GM10847 (cell line): ENCODE results near the gene TMPRSS6.

ENCODE experiments used
- POLR2A ChIP-seq: IDR thresholded peaks from 2 replicates; pipeline ENCODE4 v1.6.1; 2011; ENCODE audit not compliant: insufficient read length; ENCODE audit errors: extremely low read depth

TMPRSS6 gene

DNA sequence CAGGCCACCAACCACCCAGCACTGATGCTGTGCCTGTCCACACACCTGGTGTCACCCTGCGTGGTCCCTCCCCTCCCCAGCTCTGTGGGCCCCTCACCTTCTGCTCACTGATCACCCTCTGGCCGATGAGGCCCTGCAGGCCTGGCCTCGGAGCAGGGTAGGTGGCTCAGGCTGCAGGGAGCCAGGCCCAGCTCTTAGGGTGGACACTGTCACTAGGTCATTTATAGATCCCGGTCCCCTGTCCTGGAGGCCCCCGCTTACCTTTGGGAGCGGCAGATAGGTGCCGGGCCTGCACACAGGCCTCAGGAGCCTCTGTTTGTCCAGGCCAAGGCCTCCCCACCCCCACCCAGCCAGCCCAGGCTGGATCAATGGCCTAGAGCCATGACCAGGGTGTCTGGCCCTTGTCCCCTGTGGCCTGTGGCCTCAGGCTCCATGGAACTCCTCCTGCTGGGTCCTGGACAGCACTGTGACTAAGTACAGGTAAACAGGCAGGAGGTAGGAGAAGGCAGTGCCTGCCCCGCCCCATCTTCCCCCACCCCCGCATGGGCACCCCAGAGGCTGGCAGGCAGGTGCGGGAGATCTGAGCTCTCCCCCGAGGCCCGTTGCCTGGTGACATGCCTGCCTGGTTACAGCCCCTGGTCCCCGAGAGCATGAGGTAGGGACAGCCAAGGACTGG is at the start of gene TMPRSS6:
TMPRSS6 (minus strand) TSS at position 472 of the 676 bp plus-strand sequence. CDS start 6,296 bp downstream, outside the sequence.
- TF ChIP-seq POLR2A, result no peak

DNA sequence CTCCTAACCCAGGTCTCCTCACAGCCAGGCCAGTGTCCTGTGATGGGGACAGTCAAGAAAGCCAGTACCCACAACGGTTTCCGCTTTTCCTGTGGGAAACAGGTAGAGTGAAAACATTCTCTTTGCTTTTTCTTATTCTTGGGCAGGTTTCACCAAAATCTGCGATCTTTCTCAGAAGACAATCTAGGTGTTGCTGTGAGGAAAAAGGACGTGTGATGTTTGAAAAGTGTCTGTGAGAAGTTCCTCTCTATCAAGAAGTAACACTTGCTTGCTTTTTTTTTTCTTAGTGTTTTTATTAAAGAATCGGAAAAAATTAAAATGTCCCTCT is 49.4 kb upstream of the TMPRSS6 start:
- TF ChIP-seq POLR2A, result no peak

DNA sequence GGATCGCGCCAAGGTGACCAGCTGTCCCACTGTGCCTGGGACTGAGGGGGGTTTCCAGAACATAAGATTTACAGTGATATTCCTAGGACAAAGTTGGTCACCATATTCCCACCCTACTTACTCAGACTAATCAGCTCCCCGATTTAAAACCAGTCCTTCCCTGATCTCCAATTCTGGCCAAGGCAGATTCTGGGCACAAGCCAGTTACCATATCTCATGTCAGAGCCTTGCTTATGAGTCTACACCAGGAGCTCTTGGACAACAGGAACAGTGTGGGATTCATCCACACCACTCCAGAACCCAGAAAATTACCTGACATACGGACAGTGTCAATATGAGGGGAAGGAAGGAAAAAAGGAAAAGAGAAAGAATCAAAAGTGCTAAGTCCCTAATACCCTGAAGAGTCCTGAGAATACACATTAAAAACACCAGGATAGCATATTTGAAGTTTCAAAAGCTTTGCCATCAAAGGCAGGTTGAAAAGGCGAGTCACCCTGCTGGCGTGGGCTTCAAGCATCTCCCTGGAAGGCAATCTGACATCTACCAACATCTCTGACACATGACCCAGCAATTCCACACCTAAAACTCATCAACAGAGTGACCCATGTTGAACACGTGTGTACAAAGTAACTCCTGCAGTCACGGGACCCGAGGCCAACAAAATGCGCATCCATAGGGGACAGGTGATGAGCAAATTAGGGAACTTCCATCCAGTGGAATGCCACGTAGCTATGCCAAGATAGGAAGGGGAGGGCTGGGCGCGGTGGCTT is 48.2 kb upstream of the TMPRSS6 start:
- no peak for TF ChIP-seq POLR2A

DNA sequence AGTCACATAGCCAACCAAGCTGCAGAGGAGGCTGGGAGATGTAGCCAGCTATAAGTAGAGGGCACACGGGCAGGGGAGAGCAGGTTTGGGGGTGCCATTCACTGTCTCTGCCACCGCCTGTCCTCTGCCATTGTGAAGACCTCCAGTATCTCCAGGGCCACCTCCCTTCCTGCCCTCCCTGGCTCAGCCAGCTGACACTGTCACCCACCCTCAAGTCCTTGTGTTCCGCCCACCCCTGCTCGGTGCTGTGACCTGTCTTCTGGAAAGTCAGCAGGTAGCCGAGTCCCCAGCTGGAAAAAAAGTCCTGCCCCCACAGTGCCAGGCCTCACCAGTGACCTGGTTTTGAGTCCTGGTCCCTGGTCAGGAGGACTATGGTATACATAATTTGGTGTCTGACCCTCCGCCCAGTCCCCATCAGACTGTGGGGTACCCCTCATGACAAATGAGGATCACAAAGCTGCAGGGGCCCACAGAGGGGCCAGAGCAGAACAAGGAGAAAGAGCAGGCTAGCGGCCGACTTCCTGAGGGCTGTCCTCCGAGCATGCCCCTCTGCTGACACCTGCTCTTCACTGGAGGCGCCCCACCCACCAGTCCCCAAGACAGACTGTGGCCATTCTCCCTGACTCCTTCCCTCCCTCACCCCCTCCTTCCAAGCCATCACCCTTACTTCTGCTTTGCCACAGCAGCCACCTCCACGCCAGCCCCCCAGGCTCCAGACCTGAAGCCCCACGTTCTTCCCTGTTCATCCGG is 47.3 kb upstream of the TMPRSS6 start:
- no peak for TF ChIP-seq POLR2A

DNA sequence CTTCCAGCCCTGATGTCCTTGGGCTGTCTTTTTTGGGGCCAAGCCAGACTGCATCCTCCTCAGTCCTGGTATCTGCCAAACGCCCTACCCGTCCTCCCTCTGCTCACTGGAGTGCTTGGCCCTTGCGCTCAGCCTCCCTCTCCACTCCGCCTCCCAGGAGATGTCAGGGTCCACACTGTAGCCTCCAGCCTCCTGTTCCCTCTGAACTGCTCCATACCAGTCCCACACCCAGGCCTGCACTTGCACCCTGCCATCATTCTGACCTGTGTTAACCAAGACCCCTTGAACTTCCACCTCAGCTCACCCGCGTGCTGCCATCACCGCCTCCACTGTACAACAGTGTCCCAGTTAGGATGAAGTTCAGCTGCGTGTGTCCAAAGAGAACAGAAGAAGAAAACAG is 46.5 kb upstream of the TMPRSS6 start:
- no peak for TF ChIP-seq POLR2A

DNA sequence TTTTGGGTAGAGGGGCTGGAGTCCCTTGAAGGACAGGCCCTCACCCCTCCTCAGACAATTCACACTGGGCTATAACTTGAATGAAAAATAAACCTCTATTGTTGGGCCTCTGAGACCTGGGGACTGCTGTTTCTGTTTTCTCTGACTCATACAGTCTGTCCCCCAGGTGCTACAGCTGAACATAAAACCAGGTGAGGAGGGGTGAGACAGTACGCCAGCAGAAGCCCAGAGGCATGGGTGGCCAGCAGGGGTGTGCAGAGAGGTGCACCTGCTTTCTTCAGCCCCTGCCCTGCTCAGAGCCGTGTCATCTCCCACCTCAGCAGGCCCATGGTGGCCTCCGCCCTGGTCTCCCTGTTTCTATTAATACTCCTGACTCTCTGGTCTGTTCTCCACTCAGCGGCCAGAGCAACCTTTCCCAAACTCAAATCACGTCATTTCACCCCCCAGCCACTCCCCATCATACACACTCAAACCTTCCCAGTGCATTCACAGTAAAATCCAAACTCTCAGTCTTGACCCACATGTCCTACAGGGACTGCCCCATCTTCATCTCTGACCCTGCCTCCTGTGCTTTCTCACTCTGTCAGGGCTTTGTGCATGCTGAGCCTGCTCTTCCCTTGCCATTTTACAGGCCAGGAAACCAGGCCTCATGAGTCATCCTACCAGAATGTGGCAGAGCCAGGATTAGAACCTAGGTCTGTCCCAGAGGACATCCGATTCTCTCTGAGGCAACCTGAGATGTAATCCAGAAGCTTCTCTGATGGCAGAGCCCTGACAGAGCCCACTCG is 45.6 kb upstream of the TMPRSS6 start:
- no peak for TF ChIP-seq POLR2A

DNA sequence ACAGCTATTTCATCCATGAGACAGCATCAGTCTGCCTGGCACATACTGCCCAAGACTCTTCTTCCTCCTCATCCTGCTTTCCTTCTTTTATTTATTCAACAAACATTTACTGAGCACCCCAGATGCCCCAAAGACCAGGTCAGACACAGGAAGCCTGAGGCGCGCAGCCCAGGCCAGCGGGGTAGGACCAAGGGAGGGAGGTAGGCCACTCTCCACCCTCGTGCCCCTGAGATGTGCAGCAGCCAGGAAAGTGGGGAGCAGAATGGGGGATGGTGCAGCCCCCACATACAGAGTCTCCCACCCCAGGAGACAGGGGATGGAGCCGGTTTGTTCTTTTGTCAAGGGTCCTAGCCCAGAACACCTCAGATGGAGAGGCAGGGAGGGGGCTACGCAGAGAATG is 44.4 kb upstream of the TMPRSS6 start:
- no peak for TF ChIP-seq POLR2A

DNA sequence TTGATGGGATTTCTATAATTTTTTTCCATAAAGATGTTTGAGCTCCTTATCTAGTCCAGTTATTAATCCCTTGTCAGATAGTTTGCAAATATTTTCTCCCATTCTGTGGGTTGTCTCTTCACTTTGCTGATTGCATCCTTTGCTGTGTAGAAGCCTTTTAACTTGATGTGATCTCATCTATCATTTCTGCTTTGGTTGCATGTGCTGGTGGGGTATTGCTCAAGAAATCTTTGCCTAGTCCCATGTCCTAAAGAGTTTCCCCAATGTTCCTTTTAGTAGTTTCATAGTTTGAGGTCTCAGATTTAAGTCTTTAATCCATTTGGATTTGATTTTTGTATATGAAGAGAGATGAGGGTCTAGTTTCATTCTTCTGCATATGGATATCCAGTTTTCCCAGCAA is 41.9 kb upstream of the TMPRSS6 start:
- TF ChIP-seq POLR2A, result no peak

DNA sequence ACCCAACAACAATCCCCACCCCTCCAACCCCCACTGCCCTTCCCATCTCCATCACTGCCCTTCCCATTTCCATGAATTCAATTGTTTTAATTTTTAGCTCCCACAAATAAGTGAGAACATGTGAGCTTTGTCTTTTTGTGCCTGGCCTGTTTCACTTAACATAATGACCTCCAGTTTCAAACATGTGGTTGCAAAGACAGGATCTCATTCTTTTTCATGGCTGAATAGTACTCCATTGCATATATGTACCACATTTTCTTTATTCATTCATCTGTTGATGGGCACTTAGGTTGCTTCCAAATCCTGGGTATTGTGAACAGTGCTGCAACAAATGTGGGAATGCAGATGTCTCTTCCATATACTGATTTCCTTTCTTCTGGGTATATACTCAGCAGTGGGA is 41.2 kb upstream of the TMPRSS6 start:
- TF ChIP-seq POLR2A, result no peak

DNA sequence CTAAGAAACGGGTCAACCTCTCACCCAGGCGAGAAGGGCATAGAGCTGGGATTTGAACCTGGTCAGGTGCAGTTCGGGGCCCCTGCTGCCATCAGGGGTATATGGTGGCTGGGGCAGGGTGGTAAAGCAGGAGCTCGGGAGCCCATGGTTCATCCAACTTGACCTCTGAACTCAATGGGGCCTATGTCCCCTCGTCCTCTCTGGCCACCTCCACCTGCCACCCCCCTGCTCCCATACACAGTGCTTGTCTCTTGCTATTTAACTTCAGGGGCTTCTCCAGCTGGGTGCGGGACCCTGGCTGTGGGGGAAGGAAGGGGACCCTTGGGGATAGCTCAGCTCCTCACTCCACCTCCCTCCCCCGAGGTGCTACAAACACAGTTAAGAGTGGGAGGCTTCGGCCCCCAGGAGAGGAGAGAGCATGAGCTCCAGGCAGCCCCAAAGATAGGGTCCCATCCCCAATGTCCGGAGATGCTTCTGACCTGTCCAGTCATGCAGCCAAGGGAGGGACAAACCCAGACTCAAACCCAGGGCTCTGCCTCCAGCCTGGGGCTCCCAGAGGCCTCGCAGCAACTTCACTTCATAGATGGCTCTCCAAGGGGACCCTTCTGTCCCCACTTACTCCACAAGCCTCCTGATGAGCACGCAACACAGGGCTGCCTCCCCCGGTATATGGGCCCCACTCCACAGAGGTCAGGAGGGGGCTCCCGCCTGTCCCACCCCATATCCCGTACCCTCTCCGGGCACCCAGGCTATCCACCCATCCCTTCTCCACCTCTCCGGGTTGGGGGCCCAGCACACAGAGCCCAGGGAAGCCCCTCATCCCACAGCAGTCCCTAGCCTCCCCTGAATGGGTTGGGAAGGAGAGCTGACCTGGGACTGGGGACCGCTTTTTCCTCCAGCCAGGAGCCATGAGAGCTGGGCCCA is 39.5 kb upstream of the TMPRSS6 start:
- TF ChIP-seq POLR2A, result no peak

DNA sequence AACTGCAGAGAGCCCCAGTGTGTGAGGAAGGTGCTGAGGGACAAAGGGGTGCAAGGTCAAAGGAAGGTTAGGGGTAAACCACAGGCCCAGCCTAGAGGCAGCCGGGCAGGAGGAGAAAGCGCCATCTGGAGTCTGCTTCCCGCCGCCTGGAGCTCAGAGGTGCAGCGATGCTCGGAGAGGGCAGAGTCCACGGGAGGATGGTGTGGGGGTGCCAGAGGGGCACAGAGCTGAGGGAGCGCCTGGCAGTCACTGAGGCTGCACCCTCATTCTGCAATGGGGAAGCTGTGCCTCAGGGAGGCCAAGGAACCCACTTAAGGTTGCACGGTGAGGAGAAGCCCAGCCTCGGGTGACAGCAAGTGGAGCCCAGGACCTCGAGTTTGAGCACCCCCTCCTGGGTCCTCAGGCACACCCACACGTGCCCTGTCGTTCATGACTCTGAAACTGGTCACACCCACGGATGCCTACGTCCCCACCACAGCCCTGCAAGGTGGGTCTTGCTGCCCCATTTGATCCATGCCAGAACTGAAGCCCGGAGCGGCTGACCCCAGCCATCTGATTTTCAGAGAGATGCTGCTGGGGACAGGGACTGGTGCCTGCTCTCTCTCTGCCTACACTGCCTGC is 38.6 kb upstream of the TMPRSS6 start:
- TF ChIP-seq POLR2A, result no peak

DNA sequence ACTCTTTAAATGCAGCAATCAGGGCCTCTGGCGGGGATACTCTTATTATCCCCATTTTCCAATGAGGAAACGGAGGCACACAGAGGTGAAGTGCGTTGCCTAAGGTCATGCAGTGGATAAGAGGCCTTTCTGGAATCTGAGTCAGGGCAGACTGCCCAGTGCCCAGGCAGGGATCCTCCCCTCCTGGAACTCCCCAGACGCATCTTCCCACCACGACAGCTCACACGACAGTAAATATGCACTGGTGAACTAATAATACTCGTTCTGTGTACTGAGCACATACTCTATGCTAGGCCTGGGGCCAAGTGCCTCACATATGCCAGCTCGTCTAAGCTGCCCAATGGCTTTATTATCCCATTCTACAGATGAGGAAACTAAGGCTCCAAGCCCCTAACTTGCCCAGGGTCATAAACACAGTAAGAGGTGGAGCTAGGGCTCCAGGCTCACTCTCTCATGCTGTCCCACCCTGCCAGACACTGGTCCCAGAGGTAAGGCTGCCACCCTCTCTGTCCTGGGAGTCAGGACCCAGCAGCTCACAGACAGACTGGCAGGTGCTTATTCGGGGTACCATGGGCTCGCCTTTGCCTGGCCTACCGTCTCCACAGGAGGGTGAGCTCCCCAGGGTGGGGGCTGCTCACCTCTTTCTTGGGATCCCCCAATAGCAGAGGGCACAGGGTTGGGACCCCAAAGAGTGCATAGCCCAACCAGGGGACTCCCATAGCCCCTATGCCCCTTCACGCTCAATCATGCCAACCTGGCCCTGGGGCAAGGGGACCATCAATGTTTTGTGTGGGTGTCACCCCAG is 37.9 kb upstream of the TMPRSS6 start:
- no peak for TF ChIP-seq POLR2A
